NCI-H2029 treated with DMSO at 0.1 percent for 48 hours (cell line): ENCODE measurements around the gene DAZAP1.

Experiments used
- DNase-seq: peaks from one replicate; lab custom pipeline; 2025; lab: John Stamatoyannopoulos, UW

Gene DAZAP1

GRCh38 chr19:1407528-1408299, at the start of gene DAZAP1:
TSS of gene DAZAP1 (plus strand) at chr19:1407586. CDS start at chr19:1407774, 188 bp downstream.
- no peak for DNase-seq

GRCh38 chr19:1360126-1360817, 47.1 kb upstream of the DAZAP1 start:
- DNase-seq, result no peak

GRCh38 chr19:1360818-1361461, 46.4 kb upstream of the DAZAP1 start:
- DNase-seq, result no peak

- DNase-seq, result no peak
Measured at GRCh38 chr19:1361601-1362386, 45.6 kb upstream of the DAZAP1 start.

- no peak for DNase-seq
Measured at GRCh38 chr19:1362387-1363257, 44.8 kb upstream of the DAZAP1 start.

GRCh38 chr19:1363599-1363998, 43.8 kb upstream of the DAZAP1 start:
- no peak for DNase-seq

GRCh38 chr19:1364070-1364704, 43.2 kb upstream of the DAZAP1 start:
- DNase-seq, result no peak

- DNase-seq, result no peak
Measured at GRCh38 chr19:1365319-1366269, 41.8 kb upstream of the DAZAP1 start.

GRCh38 chr19:1366296-1366695, 41.1 kb upstream of the DAZAP1 start:
- DNase-seq, result no peak

- no peak for DNase-seq
Measured at GRCh38 chr19:1366899-1367870, 40.2 kb upstream of the DAZAP1 start.

- no peak for DNase-seq
Measured at GRCh38 chr19:1369214-1369805, 38.1 kb upstream of the DAZAP1 start.

GRCh38 chr19:1370579-1371361, 36.6 kb upstream of the DAZAP1 start:
- no peak for DNase-seq

GRCh38 chr19:1373042-1373533, 34.3 kb upstream of the DAZAP1 start:
- DNase-seq, result no peak

GRCh38 chr19:1373534-1374249, 33.7 kb upstream of the DAZAP1 start:
- no peak for DNase-seq

- DNase-seq, result no peak
Measured at GRCh38 chr19:1374250-1374577, 33.2 kb upstream of the DAZAP1 start.

GRCh38 chr19:1376415-1376805, 31.0 kb upstream of the DAZAP1 start:
- no peak for DNase-seq
